ENCODE measurements around the gene DDT.
"Not testable (repeated sequence)": the region's sequence is repeated elsewhere in the genome, so short reads cannot be mapped to it uniquely, and the experiment has no call there.

DDT gene

GRCh38 chr22:23974345-23974744 is at the start of gene DDT:
Gene DDT (minus strand): TSS chr22:23974441. CDS start chr22:23974414, 27 bp downstream.
- not testable (repeated sequence) for DNase-seq (ENCODE audit: low read depth in 2 of 2, low spot score in 1 of 2)

DNA sequence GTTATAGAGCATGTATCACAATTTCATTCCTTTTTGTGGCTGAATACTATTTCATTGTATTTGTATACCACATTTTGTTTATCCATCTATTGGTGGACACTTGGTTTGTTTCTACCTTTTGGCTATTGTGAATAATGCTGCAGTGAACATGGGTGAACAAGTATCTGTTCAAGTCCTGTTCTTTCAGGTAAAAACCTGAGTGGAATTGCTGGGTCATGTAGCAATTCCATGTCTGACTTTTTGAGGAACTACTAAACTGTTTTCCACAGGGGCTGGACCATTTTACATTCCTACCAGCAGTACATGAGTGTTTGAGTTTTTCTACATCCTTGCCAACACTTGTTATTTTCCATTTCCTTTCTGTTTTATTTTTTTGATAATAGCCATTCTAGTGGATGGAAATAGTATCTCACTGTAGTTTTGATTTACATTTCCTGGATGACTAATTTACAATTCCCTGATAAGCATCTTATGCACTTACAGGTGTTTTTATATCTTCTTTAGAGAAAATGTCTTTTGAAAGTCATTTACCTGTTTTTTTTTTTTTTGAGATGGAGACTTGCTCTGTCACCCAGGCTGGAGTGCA is 49.1 kb upstream of the DDT start:
- DNase-seq (ENCODE audit: low read depth in 2 of 2, low spot score in 1 of 2): no peak

DNA sequence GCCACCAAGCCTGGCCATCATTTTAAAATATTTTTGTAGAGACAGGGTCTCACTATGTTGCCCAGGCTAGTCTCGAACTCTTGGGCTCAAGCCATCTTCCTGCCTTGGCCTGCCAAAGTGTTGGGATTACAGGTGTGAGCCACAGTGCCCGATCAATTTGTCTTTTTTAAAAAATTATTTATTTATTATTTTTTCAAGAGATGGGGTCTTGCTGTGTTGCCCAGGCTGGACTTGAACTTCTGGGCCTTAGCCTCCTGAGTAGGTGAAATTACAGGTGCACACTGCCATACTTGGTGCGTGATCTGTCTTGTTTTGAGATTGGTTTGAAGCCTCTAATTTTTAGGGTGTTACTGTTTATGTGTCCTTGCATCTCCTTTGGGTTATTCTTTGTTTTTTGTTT is 47.1 kb upstream of the DDT start:
- DNase-seq (ENCODE audit: low read depth in 2 of 2, low spot score in 1 of 2): no peak

- no peak for DNase-seq (ENCODE audit: low read depth in 2 of 2, low spot score in 1 of 2)
Measured at GRCh38 chr22:24016156-24016555, 41.9 kb upstream of the DDT start.

DNA sequence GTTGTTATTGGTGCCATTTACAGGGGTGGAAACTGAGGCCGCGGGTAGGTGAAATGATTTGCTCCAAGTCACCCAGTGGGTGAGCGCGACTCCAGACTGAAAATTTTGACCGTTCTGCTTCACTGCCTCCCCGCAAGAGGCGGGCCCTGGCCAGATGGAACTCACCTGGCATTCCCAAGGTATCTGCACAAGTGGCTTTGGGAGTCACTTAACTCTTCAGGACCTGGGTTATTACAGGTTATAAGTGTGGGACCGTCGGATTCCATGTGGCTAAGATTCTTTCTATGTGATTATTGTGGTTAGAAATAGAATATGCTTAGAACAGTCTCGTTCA is 37.5 kb upstream of the DDT start:
- DNase-seq (ENCODE audit: low read depth in 2 of 2, low spot score in 1 of 2): no peak

- DNase-seq (ENCODE audit: low read depth in 2 of 2, low spot score in 1 of 2): no peak
Measured at GRCh38 chr22:24010018-24010391, 35.8 kb upstream of the DDT start.

DNA sequence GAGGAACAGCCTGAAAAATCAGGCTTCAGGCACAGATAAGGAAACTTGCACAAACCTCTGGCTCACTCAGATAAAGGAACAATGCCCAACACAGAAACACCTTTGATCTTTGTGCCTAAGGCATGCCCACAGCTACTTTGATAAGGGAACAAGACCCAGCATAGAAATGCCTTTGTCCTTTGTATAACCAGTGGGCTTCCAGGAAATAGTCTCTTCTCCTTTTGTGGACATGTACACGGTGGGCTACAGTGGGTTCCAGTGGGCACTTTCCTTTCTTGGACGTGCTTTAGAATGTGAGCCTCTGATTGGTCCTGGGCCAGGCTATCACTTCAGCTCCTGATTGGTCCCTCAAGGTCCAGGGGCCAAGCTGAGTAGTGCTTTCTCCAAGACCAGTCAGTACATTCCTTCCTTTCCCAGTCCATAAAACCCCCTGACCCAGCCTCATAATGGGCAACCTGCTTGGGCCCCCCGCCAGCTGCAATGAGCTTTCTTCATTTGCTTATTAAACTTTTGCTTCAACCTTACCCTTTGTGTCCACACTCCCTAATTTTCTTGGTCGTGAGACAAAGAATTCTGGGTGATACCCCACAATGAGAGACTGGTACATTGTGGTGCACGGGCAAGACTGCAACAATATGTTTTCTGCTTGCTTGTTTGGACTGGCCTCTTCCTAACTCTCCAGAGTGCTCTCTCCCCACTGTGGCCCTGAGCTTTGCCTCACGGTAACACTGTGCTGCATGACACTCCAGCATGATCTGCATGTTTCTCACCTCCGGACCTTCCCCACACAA is 35.2 kb upstream of the DDT start:
- no peak for DNase-seq (ENCODE audit: low read depth in 2 of 2, low spot score in 1 of 2)

DNA sequence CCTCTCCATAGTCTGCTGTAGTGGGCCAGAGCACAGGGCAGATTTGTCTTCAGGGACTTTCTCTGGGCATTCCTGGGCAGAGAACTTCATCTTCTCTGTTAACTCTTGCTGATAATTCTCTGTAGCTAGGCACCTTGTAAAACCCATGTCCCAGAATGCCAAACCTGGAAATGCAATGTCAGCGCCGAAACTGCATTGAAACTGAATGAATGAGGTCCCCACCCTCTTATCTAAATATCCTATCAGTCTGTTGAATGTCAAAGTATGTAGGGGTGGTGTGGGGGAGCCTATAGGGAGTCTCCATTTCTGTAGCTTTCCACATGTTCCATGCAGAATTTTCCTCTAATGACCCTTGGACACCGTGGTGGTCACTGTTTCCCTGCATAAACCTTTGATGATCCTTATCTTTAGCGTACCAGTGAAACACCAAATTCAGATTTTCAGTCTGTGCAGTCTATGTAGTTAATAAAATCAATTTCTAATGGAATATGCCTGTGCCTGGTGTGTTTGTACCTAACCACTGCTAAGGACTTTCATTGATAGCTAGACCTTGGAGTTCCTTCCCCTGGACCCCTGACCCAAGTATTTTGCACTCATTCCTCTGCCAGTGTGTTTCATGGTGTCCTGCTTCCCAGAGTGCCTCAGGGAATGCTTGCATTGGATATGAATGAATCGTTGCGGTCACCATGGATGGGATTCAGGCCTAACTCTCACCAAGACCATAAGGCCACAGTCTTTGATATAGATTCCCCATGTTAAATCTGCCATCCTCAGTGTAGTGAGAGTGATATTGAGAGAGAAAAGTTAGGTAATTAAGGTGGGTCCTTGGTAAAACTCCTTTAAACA is 34.4 kb upstream of the DDT start:
- no peak for DNase-seq (ENCODE audit: low read depth in 2 of 2, low spot score in 1 of 2)

DNA sequence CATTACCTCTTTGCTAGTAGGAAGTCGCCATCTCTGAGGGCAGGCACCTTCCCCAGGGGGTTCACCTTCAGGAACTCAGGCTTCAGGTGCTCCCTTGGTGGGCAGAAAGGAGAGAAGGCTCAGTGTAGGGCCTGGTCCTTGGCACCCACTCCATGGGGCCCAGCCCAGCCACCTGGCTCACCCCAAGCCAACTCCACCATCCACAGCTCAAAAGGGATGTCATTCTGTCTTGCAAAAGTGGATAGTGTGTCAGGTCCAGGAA is 33.7 kb upstream of the DDT start:
- no peak for DNase-seq (ENCODE audit: low read depth in 2 of 2, low spot score in 1 of 2)

DNA sequence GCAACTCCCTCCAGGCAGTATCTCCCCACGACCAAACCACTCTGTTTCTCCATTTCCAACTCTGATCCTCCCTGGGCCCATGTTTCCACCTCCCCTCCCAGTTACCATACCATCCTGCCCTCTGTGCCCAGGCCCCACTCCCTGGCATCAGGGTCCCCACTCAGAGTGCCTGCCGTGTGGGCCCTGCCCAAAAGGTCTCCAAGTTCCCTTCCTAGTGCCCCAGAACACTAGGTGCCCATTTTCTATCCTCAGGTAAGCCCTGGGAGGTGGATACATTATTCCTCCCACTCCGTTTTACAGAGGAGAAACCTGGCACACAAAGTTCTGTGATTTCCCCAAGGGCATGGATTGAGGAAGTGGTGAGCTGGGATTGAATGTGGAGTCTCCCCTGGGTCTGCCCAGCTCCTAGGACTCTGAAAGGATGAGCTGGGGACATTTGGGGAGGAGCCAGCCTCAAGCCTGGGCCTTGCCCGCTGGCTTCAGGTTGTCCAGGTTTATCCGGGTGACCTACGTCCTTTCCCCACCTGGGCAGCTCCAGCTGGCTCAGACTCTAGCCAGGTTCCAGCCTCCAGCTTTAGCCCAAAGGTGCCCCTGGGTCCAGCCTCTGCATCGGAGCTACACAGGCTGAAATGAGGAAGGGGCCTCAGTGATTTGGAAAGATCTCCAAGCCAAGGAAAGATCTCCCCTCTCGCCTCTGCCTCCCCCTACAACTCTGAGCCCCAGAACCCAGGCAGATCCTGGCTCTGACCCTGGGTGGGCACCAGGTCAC is 33.2 kb upstream of the DDT start:
- no peak for DNase-seq (ENCODE audit: low read depth in 2 of 2, low spot score in 1 of 2)

GRCh38 chr22:24006914-24007214 is 32.6 kb upstream of the DDT start:
- no peak for DNase-seq (ENCODE audit: low read depth in 2 of 2, low spot score in 1 of 2)

- no peak for DNase-seq (ENCODE audit: low read depth in 2 of 2, low spot score in 1 of 2)
Measured at GRCh38 chr22:24006207-24006913, 32.1 kb upstream of the DDT start.

DNA sequence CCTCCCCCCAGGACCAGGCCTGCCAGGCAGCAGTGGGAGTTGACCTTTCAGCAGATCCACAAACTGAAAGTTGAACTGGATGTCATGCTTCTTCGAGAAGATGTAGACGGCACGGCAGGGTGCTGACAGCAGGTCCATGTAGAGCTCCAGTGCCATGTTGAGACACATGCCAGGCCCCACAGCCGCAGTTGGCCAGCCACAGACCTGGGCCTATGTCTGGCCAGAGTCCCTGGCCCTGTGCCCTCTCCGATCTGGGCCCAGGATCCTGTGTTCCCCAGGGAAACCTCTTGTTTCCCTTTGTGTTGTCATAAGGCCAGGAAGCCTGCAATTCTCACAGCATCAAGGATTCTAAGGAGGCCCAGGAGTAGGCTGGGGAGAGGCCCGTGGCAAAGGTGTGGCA is 31.0 kb upstream of the DDT start, which contains the start of gene GSTT4:
Gene GSTT4 (minus strand): TSS at position 253 of the 400 bp plus-strand sequence. CDS start 97 bp downstream, at position 156.
- no peak for DNase-seq (ENCODE audit: low read depth in 2 of 2, low spot score in 1 of 2)

DNA sequence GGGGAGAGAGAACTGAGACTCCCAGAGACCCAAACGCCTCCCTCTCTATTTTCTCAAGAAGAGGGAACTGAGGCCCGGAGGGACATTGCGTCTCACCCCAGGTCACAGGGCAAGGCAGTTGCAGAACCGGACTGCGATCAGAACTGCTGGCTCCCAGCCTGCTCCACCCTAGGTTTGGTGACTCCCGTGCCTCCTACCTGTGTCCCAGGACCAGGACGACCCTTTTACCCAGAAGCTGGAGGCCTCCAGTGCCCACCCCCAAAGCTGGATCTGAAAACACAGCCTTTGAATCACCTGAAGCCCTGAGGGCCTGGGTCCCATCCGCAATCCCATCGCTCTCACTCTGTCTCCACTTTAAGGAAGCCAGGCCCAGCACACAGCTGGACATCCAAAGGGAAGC is 29.6 kb upstream of the DDT start:
- DNase-seq (ENCODE audit: low read depth in 2 of 2, low spot score in 1 of 2): no peak

GRCh38 chr22:24002851-24003250 is 28.6 kb upstream of the DDT start:
- no peak for DNase-seq (ENCODE audit: low read depth in 2 of 2, low spot score in 1 of 2)

DNA sequence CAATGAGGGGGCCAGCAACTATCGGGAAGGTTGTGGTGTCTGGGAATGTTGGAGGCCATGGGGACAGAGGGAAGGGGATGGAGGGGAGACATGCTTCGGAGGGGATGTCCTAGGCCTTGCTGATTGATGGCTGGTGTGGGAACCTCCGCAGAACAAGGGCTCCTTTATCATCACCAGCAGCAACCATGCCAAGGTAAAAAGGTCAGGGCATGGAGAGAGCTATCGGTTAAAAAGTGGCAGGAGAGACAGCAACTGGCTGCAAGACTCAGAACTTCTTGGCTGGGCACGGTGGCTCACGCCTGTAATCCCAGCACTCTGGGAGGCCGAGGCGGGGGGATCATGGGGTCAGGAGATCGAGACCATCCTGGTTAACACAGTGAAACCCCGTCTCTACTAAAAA is 28.0 kb upstream of the DDT start:
- no peak for DNase-seq (ENCODE audit: low read depth in 2 of 2, low spot score in 1 of 2)

DNA sequence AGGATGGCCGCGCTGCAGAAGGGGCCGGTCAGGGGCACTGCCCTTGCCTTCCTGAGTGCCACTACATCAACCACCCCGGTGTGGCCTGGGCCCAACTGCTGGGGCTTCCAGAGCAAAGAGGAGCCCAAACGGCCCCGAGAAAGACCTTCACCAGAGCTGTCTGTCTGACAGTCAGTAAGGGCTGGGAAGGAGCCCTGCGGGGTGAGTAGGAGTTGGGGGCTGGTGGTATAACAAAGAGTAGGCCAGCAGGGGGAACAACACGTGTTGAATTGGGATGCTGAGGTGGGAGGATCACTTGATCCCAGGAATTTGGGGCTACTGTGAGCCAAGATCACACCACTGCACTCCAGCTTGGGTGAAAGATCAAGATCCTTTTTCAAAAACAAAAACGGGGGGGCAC is 27.1 kb upstream of the DDT start:
- DNase-seq (ENCODE audit: low read depth in 2 of 2, low spot score in 1 of 2): no peak

- DNase-seq (ENCODE audit: low read depth in 2 of 2, low spot score in 1 of 2): not testable (repeated sequence)
Measured at GRCh38 chr22:23999779-24000178, 25.5 kb upstream of the DDT start.

DNA sequence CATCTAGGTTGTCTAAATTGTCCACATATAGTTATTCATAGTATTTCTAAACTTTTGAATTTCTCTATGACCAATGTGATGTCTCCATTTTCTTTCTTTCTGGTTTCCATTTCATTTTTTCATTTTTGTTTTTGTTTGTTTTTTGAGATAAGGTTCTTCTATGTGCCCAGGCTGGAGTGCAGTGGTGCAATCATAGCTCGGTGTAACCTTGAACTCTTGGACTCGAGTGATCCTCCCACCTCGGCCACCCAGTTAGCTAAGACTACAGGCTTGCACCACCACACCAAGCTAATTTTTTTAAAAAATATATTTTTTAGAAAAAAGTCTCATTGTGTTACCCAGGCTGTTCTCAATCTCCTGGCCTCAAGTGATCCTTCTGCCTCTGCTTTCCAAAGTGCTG is 22.9 kb upstream of the DDT start:
- no peak for DNase-seq (ENCODE audit: low read depth in 2 of 2, low spot score in 1 of 2)

- DNase-seq (ENCODE audit: low read depth in 2 of 2, low spot score in 1 of 2): not testable (repeated sequence)
Measured at GRCh38 chr22:23993581-23994177, 19.4 kb upstream of the DDT start.

DNA sequence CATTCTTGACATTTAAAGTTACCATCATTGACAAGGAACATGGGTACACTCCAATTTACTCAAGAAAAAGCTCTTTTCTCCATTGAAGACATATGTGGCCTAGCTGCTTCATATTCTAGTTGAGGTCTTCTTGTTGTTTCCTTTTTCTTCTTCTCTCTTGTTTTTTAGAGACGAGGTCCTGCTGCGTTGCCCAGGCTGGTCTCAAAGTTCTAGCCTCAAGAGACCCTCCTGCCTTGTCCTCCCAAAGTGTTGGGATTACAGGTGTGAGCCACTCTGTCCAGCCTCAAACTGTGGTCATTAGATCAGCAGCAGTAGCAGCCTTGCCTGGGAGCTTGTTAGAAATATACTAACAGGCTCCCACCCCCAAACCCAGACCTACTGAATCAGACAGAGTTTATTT is 18.8 kb upstream of the DDT start:
- not testable (repeated sequence) for DNase-seq (ENCODE audit: low read depth in 2 of 2, low spot score in 1 of 2)
